Adrenal gland (tissue), 12 donors: ENCODE measurements around the gene NDUFS8. TPM values are rescaled to one million over a fixed set of nuclear protein-coding genes. Genes with fewer than 3 reads are reported as not detected.

Experiments
- DNase-seq, 7 donors: peaks; one replicate each; pipeline ENCODE4 v3.0.0-alpha.2; 2019 to 2020
- H3K27ac ChIP-seq, 5 donors: fragments of 200-600 bp; sonication (generic) in 4 of 5; 1 replicate in 3 of 5; 2 replicates in 2 of 5; pipeline versions ENCODE4 v1.5.1 to v1.8.0; 2016 to 2020; ENCODE audit warnings: mild to moderate bottlenecking in 1 of 5
- H3K27me3 ChIP-seq: fragments of 200-600 bp; 2 replicates; pipeline ENCODE4 v1.8.0; 2021
- H3K36me3 ChIP-seq, 2 donors: fragments of 200-600 bp; replicated peaks in 1 of 2; 1 replicate in 1 of 2; 2 replicates in 1 of 2; pipeline versions ENCODE4 v1.5.1 to v1.8.0; 2018 to 2022
- H3K4me1 ChIP-seq, 2 donors: fragments of 200-600 bp; replicated peaks in 1 of 2; 1 replicate in 1 of 2; 2 replicates in 1 of 2; pipeline versions ENCODE4 v1.5.1 to v1.8.0; 2018 to 2021
- H3K4me3 ChIP-seq, 4 donors: fragments of 200-600 bp; sonication (generic) in 3 of 4; one replicate each; pipeline ENCODE4 v1.5.1; 2016 to 2018
- H3K9me3 ChIP-seq, 3 donors: fragments of 200-600 bp; sonication (generic) in 1 of 3; replicated peaks in 1 of 3; 1 replicate in 2 of 3; 2 replicates in 1 of 3; pipeline versions ENCODE4 v1.5.1 to v1.8.0; 2016 to 2021
- CTCF ChIP-seq, 6 experiments: fragments of 450-650 bp in 4 of 6; fragments of 200-600 bp in 2 of 6; sonication (generic) in 1 of 6; IDR thresholded peaks; 1 replicate in 5 of 6; 2 replicates in 1 of 6; pipeline versions ENCODE4 v1.5.1 to v1.8.0; 2016 to 2021; ENCODE audit warnings: antibody characterized with exemption in 6 of 6, mild to moderate bottlenecking in 2 of 6, moderate library complexity in 1 of 6
- POLR2A ChIP-seq, 2 donors: fragments of 450-650 bp; IDR thresholded peaks; one replicate each; pipeline ENCODE4 v1.6.1; 2017; ENCODE audit warnings: antibody characterized with exemption in 2 of 2, mild to moderate bottlenecking in 2 of 2, moderate library complexity in 1 of 2
- WGBS, 4 donors: extraction: QIAGEN DNeasy Blood & Tissue Kit in 2 of 4; methylation state at CpG; one replicate each; pipeline versions ENCODE4 v1.1.5 to v1.1.7; 2013 to 2017; 5-methylcytosine and 5-hydroxymethylcytosine counted together
- intact Hi-C, 2 donors: fragments of 100-400 bp; cut with DNase I; formaldehyde crosslinking; loops; one replicate each; pipeline versions ENCODE4 v1.14.1 to v1.15.0; 2022 to 2023
- polyA plus RNA-seq, 3 donors: library from polyadenylated mRNA; stranded (reverse); fragments of 200-250 nt in 2 of 3; fragments of 350-450 nt in 1 of 3; fragmentation: Illumina TruSeq in 1 of 3; extraction: RNeasy Lipid Tissue Mini Kit (QIAGEN cat#74804) in 1 of 3; gene quantifications; one replicate each; pipeline ENCODE4 v1.2.3, GENCODE V29; 2013 to 2014
- total RNA-seq, 9 donors: library from RNA; depleted of rRNA in 4 of 9; stranded (reverse); fragments of >200 nt in 4 of 9; fragments of 120-200 nt in 1 of 9; fragmentation: NEBNext Ultra II Directional in 1 of 9; extraction: Animal tissue kit (Norgen Biotek cat#: 25700) in 1 of 9; gene quantifications; one replicate each; pipeline versions ENCODE4 v1.1.0 to v1.2.4, GENCODE V29; 2013 to 2023
- donor health status: healthy with polysubstance abuse.
- donor health status: Bipolar disorder and iron deficiency.
- donor health status: DM: yes; HTN: yes; CAD: no.
- donor health status: DM: no; HTN: no; CAD: no.
- donor health status: DM: no; HTN: no; CAD: no.
- donor health status: DM: yes; HTN: yes; CAD: no.

NDUFS8 gene
- total and polyA plus RNA-seq, 12 donors: 199 to 1,037 (median 520) TPM

GRCh38 chr11:68037411-68038225 lies 7.1 kb downstream of the NDUFS8 start:
- intact Hi-C loops: loop anchor here in 1 of 2 donors (5.0 kb wide), 1 partner anchor 85 kb away; the partner anchor contains the start of gene CHKA
- 71 to 80% (median 76%) methylated on average over 15 to 20 of the region's 20 CpGs for WGBS, 4 donors
- Histone ChIP-seq H3K27me3 (no peaks in the 10 kb centered on the region), H3K4me3 (peak overlapping the region in 1 of 4 donors; percentile 95), H3K36me3 (peaks cover 0 to 41% of the 10 kb centered on the region in 2 donors), H3K4me1 (peaks cover 56 to 82% of the 10 kb centered on the region in 2 donors), H3K9me3 (no peaks in the 10 kb centered on the region), H3K27ac (peak overlapping the region; percentile 78 to 97 (median 92))
- peak in 6 of 7 donors; percentile 68 to 87 (median 80) for DNase-seq
- TF ChIP-seq POLR2A (IDR thresholded peaks at IDR 0.05): peak in 1 of 2 donors; percentile 5
- no peak for TF ChIP-seq CTCF (IDR thresholded peaks at IDR 0.05)

- intact Hi-C loops: loop anchor here in 1 of 2 donors (5.0 kb wide), 1 partner anchor 84 kb away; the partner anchor contains the start of gene CHKA
- Histone ChIP-seq H3K4me1 (peaks cover 55 to 82% of the 10 kb centered on the region in 2 donors), H3K36me3 (peaks cover 0 to 41% of the 10 kb centered on the region in 2 donors), H3K4me3 (peak overlapping the region in 2 of 4 donors; percentile 60 to 95), H3K27me3 (no peaks in the 10 kb centered on the region), H3K9me3 (no peaks in the 10 kb centered on the region), H3K27ac (peak overlapping the region; percentile 78 to 97 (median 92))
- DNase-seq: peak; percentile 65 to 89 (median 79)
- WGBS, 4 donors: 22 to 50% (median 24%) methylated on average over 1 to 13 of the region's 13 CpGs
- TF ChIP-seq POLR2A (IDR thresholded peaks at IDR 0.05): no peak
- TF ChIP-seq CTCF (IDR thresholded peaks at IDR 0.05): no peak
Measured at GRCh38 chr11:68038226-68038717, 7.8 kb downstream of the NDUFS8 start.

GRCh38 chr11:68038718-68039525 lies 8.4 kb downstream of the NDUFS8 start, which contains the start of gene TCIRG1:
Gene TCIRG1 (plus strand): TSS chr11:68039025. CDS start chr11:68041272, 2,247 bp downstream.
- Histone ChIP-seq H3K36me3 (peaks cover 0 to 40% of the 10 kb centered on the region in 2 donors), H3K27ac (peak within 1 kb of the TSS; percentile 78 to 97 (median 92)), H3K4me3 (peak within 1 kb of the TSS; percentile 60 to 95 (median 92)), H3K27me3 (no peaks in the 10 kb centered on the region), H3K9me3 (no peaks in the 10 kb centered on the region), H3K4me1 (peaks cover 56 to 79% of the 10 kb centered on the region in 2 donors)
- DNase-seq: peak; percentile 88 to 93 (median 91)
- 4 to 21% (median 4%) methylated on average over 7 to 51 of the region's 51 CpGs for WGBS, 4 donors
- TF ChIP-seq POLR2A (IDR thresholded peaks at IDR 0.05) (peak; percentile 91 to 97), CTCF (IDR thresholded peaks at IDR 0.05) (peak in 1 of 6 experiments; percentile 37)
- intact Hi-C loops: loop anchor here in 1 of 2 donors (5.0 kb wide), 1 partner anchor 83 kb away; the partner anchor contains the start of gene CHKA
